Stimulated activated CD4-positive, alpha-beta T cell treated with anti-CD3 and anti-CD28 coated beads, Interleukin-1b, Interleukin-23, amount 100 ng/mL, for 24 hours (primary cell): ENCODE measurements around the gene RB1.
"Not testable (repeated sequence)": the region's sequence is repeated elsewhere in the genome, so short reads cannot be mapped to it uniquely, and the experiment has no call there.

ENCODE experiments used
- DNase-seq, 4 experiments: peaks; one replicate each; pipeline ENCODE4 v3.0.0-alpha.2; 2020; ENCODE audit warnings: low read depth in 4 of 4, low spot score in 1 of 4

RB1 gene

GRCh38 chr13:48448285-48448958 lies 144.9 kb downstream of the RB1 start:
- no peak for DNase-seq

GRCh38 chr13:48448959-48449614 lies 145.5 kb downstream of the RB1 start:
- no peak for DNase-seq

GRCh38 chr13:48449656-48450055 lies 146.1 kb downstream of the RB1 start:
- DNase-seq, result no peak

- DNase-seq, result not testable (repeated sequence)
These were observed 147.6 kb downstream of the RB1 start for GRCh38 chr13:48451196-48451595.

GRCh38 chr13:48456546-48456945 lies 153.0 kb downstream of the RB1 start:
- no peak for DNase-seq

- DNase-seq, result no peak
These were observed 154.2 kb downstream of the RB1 start for GRCh38 chr13:48457578-48458242.

GRCh38 chr13:48475230-48475629 lies 171.7 kb downstream of the RB1 start:
- DNase-seq, result no peak

- DNase-seq, result no peak
These were observed 172.7 kb downstream of the RB1 start for GRCh38 chr13:48476215-48476614.

GRCh38 chr13:48476686-48477085 lies 173.1 kb downstream of the RB1 start:
- DNase-seq, result no peak

- DNase-seq, result no peak
These were observed 173.8 kb downstream of the RB1 start for GRCh38 chr13:48477191-48477855.

- no peak for DNase-seq
These were observed 174.8 kb downstream of the RB1 start for GRCh38 chr13:48478391-48478790.

GRCh38 chr13:48483575-48483974 lies 180.0 kb downstream of the RB1 start:
- no peak for DNase-seq

GRCh38 chr13:48485432-48485831 lies 181.9 kb downstream of the RB1 start:
- DNase-seq, result no peak

- no peak for DNase-seq
These were observed 182.8 kb downstream of the RB1 start for GRCh38 chr13:48486362-48486761.

- DNase-seq, result no peak
These were observed 183.3 kb downstream of the RB1 start for GRCh38 chr13:48486836-48487235.

- DNase-seq, result no peak
These were observed 184.4 kb downstream of the RB1 start for GRCh38 chr13:48487968-48488367.

- DNase-seq, result no peak
These were observed 185.4 kb downstream of the RB1 start for GRCh38 chr13:48488995-48489394.

- no peak for DNase-seq
These were observed 186.1 kb downstream of the RB1 start for GRCh38 chr13:48489666-48490065.

GRCh38 chr13:48490241-48490640 lies 186.7 kb downstream of the RB1 start:
- DNase-seq, result no peak

GRCh38 chr13:48491423-48492095 lies 188.0 kb downstream of the RB1 start:
- no peak for DNase-seq

GRCh38 chr13:48492096-48492440 lies 188.5 kb downstream of the RB1 start:
- DNase-seq, result no peak
